GM19193 (cell line): ENCODE results near the gene PDE1A.

Source experiments
- POLR2A ChIP-seq: IDR thresholded peaks from 4 replicates; pipeline ENCODE4 v1.6.1; 2011; ENCODE audit not compliant: insufficient read depth, insufficient read length; ENCODE audit errors: extremely low read depth

The PDE1A gene

GRCh38 chr2:182330451-182331305, 96.2 kb downstream of the PDE1A start:
- no peak for TF ChIP-seq POLR2A

- TF ChIP-seq POLR2A, result no peak
These were observed 102.2 kb downstream of the PDE1A start for GRCh38 chr2:182324665-182325064.

DNA sequence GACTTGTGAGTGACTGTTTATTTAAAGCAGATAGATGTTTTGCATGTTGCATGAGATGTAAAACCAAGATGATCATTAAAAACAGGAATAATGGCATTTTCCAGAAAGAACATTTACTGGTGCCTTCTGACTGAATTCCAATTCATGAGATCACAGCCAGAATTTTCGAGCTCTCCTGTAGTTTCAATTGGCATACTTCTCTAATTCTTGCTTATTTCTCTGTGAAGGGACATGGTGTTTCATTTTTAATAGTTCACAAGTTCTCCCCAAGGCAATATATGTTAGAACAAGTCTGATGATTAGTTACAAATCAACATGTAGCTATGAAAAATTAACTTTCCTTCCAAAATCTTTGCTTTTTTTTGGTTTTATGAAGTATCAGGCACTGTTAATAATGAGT, 105.7 kb downstream of the PDE1A start:
- no peak for TF ChIP-seq POLR2A

- no peak for TF ChIP-seq POLR2A
These were observed 107.0 kb downstream of the PDE1A start for GRCh38 chr2:182319556-182320505.

DNA sequence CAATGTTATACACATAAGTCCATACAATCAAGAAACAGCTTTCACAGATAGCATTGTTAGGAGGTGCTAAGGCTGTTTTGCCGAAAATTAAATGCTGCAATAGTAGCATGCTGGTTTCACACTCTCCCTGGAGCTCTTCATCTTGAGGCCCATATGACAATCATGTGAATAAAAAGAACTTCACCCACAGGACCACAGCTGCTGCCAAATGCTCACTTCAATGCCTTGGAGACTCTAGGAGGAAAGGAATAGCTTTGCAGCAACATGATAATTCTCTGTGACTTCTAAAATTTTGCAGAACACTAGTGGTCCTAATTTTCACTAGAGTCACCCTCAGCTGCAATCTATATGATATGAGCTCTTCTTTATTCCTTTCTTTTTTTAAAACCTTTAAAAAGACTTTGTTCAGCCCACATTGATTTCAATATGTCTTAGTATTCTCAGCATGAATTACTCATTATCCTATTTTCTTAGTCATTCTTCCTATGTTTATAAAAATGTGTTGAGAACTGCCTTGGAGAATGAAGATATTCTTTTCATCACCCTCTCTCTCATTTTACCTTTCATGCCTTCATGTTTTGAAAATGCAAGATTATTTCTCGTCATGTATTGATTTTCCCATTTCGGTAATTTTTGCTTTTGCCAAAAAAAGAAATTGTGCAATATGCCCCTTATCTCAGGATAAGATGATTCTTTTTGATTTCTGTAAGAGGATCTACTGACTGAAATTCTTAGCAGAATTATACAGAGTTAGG, 108.2 kb downstream of the PDE1A start:
- no peak for TF ChIP-seq POLR2A

DNA sequence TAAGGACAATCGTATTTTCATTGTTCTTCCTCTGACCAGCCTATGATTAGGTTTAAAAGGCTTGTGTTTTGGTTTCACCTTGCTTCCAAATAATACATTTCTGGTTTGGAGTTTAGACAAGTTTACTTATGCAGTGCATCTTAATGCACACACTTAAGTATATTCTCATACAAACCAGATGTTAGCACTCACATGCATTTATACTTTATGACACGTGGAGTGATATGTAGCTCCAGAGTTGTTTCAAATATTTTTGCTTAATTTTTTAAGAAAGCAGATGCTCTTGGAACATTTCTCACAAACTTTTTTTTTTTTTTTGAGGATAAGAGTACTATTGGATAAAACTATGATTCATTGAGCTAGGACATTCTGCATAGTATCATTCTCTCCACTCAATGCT, 109.9 kb downstream of the PDE1A start:
- TF ChIP-seq POLR2A, result no peak

DNA sequence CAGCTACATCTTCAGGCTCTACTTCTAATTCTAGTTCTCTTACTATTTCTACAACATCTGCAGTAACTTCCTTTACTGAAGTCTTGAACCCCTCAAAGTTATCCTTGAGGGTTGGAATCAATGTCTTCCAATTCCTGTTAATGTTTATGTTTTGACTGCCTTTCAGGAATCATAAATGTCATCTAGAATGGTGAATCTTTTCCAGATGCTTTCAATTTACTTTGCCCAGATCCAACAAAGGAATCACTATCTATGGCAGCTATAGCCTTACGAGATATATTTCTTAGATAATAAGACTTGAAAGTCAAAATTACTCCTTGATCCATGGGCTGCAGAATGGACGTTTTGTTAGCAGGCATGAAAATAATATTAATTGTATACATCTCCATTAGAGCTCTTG, 123.9 kb downstream of the PDE1A start:
- no peak for TF ChIP-seq POLR2A

DNA sequence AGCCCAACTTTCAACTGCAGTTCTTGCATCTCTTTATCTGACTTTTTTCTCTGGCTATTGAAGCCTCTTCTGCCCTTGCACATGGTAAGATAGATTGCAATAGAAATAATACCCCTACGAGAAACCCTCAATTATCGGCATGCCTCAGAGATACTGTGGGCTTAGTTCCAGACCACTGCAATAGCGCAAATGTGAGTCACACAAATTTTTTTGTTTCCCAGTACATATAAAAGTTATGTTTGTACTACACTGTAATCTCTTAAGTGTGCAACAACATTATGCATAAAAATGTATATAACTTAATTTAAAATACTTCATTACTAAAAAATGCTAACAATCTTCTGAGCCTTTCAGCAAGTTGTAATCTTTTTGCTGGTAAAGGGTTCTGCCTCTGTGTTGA, 124.7 kb downstream of the PDE1A start:
- TF ChIP-seq POLR2A, result no peak

DNA sequence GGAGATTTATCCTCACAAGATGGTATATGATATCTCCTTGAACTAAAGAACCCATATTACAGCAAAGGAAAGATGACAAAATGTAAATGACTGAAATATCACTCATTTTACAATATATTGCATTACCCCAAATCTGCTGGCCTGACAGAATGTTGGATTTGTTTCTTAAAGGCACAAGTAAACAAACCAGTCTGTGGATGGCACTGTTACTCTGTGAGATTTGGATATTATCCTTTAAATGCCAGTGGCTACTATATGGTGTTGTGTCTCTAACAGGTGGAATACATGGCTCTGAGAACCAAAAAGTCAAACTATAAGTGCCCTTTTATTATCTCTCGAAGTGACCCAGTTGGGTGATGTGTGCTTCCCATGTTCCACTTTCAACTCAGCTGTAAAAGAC, 125.7 kb downstream of the PDE1A start:
- TF ChIP-seq POLR2A, result no peak

GRCh38 chr2:182300608-182301007, 126.2 kb downstream of the PDE1A start:
- TF ChIP-seq POLR2A, result no peak

GRCh38 chr2:182299632-182300031, 127.2 kb downstream of the PDE1A start:
- TF ChIP-seq POLR2A, result no peak

DNA sequence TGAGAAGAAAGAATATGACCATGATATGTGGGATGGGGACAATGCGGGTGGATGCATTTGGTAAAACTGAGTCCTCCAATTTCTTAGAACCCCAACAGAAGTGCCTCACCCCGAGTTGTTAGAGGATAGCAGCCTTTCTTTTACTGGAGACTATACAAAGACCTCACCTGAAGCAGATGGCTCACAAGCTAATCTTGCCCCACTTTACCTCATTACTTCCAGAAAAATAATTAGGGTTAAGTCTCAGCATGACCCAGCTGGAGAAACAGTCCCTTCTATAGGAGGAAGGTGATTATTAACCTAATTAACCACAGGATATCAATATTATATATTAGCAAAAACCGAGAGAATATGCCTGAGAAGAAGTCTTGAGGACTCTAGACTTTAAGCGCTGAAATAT, 128.4 kb downstream of the PDE1A start:
- TF ChIP-seq POLR2A, result no peak

DNA sequence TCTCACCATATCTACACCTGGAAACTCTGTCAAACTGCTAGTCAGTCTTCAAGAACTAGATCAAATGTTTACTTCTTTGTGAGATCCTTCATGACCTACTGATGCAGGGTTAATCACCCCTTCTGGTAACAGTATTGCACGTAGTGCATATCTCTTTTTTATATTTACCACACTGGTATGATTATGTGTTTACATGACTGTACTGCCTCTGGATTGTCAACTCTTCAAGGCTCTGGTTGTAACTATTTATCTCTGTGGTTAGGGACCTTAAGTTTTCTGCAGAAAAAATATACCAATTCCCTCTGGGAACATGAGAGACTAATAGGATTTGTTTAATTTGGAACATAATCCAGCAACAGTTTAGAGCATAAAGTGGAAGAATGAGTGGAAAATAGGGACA, 135.5 kb downstream of the PDE1A start:
- TF ChIP-seq POLR2A, result no peak

- no peak for TF ChIP-seq POLR2A
These were observed 143.3 kb downstream of the PDE1A start for GRCh38 chr2:182283512-182283911.

DNA sequence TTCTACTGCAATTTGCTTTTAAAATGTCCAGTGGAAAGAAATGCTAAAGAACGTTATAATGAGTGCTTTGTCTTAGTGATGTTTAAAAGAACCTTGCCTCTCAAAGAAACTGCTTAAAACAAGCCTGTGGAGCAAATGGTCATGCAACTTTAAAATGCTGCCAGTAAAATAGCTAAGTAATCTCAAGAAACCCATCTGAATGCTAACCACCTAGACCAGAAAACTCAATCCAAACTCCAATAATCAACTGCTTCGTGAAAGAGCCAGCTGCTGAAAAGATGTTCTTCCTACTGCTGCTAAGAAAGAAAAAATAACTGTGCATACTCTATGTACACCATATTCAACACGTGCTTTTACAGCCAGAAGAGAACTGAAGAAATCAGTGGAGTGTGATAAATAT, 145.6 kb downstream of the PDE1A start:
- TF ChIP-seq POLR2A, result no peak
